Fibroblast of the aortic adventitia (primary cell): ENCODE data around the gene NEDD4L. TPM values are rescaled to one million over a fixed set of nuclear protein-coding genes. Genes with fewer than 3 reads are reported as not detected.
"Not testable (repeated sequence)": the region's sequence is repeated elsewhere in the genome, so short reads cannot be mapped to it uniquely, and the experiment has no call there.

Experiments
- DNase-seq: peaks from one replicate; pipeline ENCODE4 v3.0.0-alpha.2; 2010; ENCODE audit warnings: low read depth
- H3K4me3 ChIP-seq: 2 replicates; pipeline ENCODE4 v1.5.1; 2011; ENCODE audit warnings: low read depth, mild to moderate bottlenecking, control low read depth, low read length, moderate library complexity
- CTCF ChIP-seq: IDR thresholded peaks from 2 replicates; pipeline ENCODE4 v1.5.1; 2011; ENCODE audit warnings: mild to moderate bottlenecking, low read length, control low read depth, inconsistent platforms; ENCODE audit not compliant: insufficient read depth
- total RNA-seq: library from RNA; depleted of rRNA; stranded (reverse); fragments of >200 nt; gene quantifications from 2 replicates; pipeline ENCODE4 v1.2.3, GENCODE V29; 2012; ENCODE audit warnings: low replicate concordance

Gene NEDD4L
- total RNA-seq, 1 donor: 22.2 TPM

GRCh38 chr18:58432050-58432727 is 388.2 kb downstream of the NEDD4L start:
- TF ChIP-seq CTCF: no peak
- no peak for DNase-seq
- no peak overlapping the region for H3K4me3 ChIP-seq

- DNase-seq: peak; percentile 27
Measured at GRCh38 chr18:58435221-58436005, 391.4 kb downstream of the NEDD4L start.

DNA sequence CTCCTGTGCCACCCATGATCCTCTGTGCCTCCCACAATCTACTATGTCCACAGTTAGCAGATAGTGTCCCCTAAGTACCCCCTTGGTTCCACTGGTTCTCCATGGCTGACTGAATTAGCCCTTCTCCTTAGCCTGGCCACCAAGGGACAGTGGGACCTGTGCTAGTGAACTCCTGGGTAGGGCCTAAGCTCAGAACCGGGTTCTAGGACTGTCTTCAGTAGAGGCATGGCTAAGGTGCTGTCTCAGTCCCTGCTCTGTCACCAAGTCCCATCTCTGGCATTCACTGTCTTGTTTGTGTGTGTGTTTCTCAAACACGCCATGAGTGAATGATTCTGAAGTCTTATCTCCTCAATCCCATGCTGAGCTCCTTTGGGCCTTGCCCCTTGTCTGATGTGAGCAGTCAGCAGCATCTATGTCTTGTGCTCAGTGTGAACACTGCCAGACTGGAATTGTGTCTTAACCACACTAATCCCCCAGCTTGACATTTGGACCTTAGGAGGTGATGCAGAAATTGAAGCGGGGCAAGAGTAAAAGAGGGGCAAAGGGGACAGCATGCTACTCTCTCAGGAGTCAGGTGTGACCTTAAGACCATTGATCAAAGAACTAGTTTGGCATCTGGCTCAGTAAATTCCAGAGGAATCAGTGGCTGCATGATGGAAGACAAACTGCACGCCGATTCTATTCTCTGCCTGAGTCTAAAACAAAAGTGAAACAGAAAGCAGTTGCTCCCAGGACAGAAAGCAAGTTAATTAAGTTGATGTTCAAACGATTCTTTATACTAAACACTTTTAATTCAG is 394.3 kb downstream of the NEDD4L start:
- no peak for TF ChIP-seq CTCF
- H3K4me3 ChIP-seq: peak overlapping the region; percentile 53
- DNase-seq: peak; percentile 39

More at GRCh38 chr18:58435221-58436005, 391.4 kb downstream of the NEDD4L start:
- not testable (repeated sequence) for H3K4me3 ChIP-seq

GRCh38 chr18:58438958-58439300 is 394.9 kb downstream of the NEDD4L start:
- TF ChIP-seq CTCF: no peak
- H3K4me3 ChIP-seq: peak overlapping the region; percentile 53
- no peak for DNase-seq

DNA sequence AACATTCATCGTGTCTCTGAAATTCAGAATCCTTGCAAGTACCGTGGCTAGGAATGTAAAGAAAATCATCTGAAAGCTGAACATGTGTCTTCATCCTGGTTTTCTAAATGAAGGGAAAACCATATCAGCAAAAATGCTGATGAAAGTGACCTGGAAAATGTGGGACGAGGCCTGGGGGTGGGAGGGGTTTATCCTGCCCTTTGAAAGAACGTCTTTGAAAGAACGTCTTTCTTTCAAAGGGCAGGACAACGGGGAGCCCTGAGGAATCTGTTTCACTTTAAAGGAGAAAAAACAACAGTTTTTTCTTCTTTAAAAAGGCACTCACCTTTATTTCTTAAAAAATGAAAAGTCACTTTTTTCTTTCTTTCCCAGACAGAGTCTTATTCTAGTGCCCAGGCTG is 399.6 kb downstream of the NEDD4L start:
- DNase-seq: no peak
- H3K4me3 ChIP-seq: no peak overlapping the region
- TF ChIP-seq CTCF: no peak

DNA sequence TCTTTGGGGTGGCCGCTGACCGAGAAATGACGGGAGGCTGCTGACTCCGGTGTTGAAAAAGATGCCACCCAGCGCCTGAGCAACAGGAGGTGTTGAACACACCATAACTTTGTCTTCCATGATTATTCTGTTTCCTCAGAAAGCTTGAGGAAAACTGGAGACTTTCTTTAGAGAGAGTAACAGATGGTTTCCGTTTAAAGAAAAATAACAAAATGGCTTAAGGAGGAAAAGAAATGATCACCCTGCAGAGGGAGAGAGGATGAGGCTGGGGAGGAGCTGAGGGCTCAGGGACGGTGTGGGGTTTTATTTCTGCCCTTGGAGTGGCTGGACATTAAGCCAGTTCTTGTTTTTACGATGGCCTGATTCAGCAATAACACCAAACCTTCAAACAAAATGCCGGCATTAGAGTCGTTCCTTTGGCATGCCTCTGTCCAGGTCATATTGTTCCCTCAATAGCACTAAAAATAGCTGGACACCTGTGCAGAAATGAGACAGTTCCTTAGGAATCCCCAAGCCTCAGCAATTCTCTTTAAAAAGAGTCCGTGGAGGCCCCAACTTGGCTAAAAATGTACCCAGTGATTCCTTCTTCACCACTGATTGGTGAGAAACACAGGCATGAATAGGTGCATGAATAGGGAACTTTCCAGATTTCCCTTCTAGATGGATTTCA is 402.5 kb downstream of the NEDD4L start:
- DNase-seq: no peak
- TF ChIP-seq CTCF: no peak
- H3K4me3 ChIP-seq: no peak overlapping the region
